Prostate gland (tissue), 2 donors: Measurements from ENCODE around the gene FBN3.

Experiments
- POLR2A ChIP-seq: fragments of 450-650 bp; IDR thresholded peaks from one replicate; pipeline ENCODE4 v1.6.1; 2016; ENCODE audit warnings: antibody characterized with exemption, mild to moderate bottlenecking
- POLR2AphosphoS5 ChIP-seq: sonication (generic); formaldehyde crosslinking; IDR thresholded peaks from one replicate; pipeline ENCODE4 v1.6.1; 2017; ENCODE audit warnings: antibody characterized with exemption
- TF ChIP-seq, protein P1 (sequence below), 4 experiments: fragments of 200-600 bp in 2 of 4; fragments of 450-650 bp in 2 of 4; sonication (generic) in 2 of 4; IDR thresholded peaks; 1 replicate in 3 of 4; 2 replicates in 1 of 4; pipeline ENCODE4 v1.5.1; 2016 to 2019; ENCODE audit warnings: antibody characterized with exemption in 4 of 4, mild to moderate bottlenecking in 2 of 4, moderate library complexity in 2 of 4

GRCh38 chr19:8146877-8147581, 2.4 kb downstream of the FBN3 start:
- TF ChIP-seq POLR2A (no peak), POLR2AphosphoS5 (no peak)
- TF ChIP-seq, protein P1, sequence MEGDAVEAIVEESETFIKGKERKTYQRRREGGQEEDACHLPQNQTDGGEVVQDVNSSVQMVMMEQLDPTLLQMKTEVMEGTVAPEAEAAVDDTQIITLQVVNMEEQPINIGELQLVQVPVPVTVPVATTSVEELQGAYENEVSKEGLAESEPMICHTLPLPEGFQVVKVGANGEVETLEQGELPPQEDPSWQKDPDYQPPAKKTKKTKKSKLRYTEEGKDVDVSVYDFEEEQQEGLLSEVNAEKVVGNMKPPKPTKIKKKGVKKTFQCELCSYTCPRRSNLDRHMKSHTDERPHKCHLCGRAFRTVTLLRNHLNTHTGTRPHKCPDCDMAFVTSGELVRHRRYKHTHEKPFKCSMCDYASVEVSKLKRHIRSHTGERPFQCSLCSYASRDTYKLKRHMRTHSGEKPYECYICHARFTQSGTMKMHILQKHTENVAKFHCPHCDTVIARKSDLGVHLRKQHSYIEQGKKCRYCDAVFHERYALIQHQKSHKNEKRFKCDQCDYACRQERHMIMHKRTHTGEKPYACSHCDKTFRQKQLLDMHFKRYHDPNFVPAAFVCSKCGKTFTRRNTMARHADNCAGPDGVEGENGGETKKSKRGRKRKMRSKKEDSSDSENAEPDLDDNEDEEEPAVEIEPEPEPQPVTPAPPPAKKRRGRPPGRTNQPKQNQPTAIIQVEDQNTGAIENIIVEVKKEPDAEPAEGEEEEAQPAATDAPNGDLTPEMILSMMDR (IDR thresholded peaks at IDR 0.05), result no peak
